GM11168 (cell line): ENCODE results near the gene PTPRN2.

ENCODE experiments used
- in situ Hi-C: fragments of 300-500 bp; cut with MboI; formaldehyde crosslinking; loops from one replicate; pipeline ENCODE4 v1.12.0; 2022; ENCODE audit warnings: low sequenced_read_pairs; ENCODE audit not compliant: unreplicated experiment

Gene PTPRN2

DNA sequence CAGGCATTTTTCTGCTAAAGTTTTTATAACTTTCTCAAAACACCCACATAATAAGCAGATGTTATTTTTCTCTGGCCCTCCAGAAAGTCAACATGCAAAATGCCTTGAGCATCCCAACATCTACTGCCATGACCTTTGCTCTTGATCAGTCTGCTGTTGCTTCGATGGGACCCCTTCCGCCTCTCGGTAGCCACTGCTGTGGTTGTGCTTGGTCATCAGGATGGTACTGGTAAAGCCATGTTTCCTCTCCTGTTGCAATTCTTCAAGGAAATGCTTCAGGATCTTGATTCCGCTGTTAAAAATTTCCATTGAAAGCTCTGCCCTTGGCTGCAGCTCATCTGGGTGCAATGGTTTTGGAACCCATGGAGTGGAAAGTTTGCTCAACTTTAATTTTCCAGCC, 717.8 kb downstream of the PTPRN2 start:
- in situ Hi-C loops: no loop called here

- in situ Hi-C loops: no loop called here
These were observed 719.8 kb downstream of the PTPRN2 start for GRCh38 chr7:157867685-157868305.

DNA sequence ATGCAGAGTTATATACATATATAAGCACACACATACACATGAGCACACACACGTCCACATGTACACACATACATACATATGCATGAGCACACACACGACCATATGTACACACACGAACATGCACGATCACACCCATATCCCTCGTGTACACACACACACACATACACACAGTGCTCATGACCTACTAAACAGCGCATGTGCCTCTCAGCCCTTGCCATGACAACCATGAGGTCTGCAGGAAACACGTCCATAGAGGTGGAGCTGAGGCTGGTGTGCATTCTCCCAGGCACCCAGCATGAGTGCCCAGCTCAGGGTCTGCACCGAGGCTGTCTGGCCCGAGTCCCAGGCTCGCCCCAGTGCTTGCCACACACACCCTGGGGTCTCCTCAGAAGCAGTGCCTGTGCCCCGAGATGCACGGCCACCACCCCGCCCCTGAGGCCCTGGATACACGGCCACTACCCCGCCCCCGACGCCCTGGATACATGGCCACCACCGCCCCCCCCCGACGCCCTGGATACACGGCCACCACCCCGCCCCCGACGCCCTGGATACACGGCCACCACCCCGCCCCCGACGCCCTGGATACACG, 721.2 kb downstream of the PTPRN2 start:
- in situ Hi-C loops: no loop called here

DNA sequence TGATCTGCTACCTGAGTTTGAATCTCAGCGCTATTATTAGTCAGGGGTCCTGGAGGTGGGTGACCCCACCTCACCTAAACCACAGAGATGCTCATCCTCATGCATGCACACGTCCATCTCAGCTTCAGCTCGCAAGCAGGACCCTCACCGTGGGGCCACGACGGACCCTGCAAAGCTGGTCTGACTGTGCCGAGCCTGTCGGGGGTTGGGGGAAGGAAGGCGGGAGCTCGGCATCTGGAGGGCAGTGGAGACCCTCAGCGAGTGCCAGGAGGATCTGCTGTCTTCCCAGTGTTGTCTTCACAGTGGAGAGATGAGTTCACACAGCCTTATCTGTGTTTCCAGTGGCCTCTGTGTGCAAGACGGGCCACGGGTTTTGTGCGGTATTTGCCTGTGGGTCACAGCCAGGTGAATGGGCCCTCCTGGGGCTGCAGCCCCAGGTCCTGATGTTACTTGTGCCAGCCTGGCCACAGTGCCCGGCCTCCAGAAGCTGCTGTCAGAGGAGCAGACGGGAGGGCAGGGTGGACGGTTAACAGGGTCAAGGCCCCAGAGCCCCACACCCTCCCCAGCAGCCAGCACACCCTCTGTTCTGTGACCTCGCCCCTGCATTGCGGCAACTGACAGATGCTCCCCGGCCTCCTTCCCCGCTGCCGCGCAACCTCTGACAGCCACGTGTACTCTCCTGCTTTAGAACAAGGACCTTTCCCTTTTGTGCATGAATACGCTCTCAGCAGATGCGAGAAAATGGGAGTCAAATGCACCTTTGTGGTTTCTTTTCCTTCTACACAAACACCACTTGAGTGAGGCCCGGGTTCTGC, 722.1 kb downstream of the PTPRN2 start:
- in situ Hi-C loops: no loop called here

GRCh38 chr7:157864911-157865310, 722.7 kb downstream of the PTPRN2 start:
- in situ Hi-C loops: no loop called here

- in situ Hi-C loops: no loop called here
These were observed 723.5 kb downstream of the PTPRN2 start for GRCh38 chr7:157863906-157864810.

DNA sequence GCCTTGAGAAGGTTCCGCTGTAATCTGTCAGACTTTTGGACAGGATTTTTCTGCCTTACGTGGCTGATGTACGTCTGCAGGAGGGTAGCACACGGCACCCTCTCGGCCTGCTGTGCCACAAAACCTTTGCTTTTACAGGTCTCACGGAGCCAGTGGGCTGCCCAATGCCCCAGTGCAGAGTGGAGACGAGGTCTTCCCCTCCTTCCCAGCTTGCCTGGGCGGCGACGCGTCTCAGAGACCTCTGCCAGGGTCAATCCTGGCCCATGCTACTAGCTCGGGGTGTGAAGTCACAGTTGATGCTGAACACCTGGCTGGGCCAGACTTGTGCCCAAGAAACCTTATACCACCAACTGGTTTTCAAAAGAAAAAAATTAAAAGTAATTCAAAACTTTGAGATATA, 724.4 kb downstream of the PTPRN2 start:
- in situ Hi-C loops: no loop called here

- in situ Hi-C loops: no loop called here
These were observed 724.9 kb downstream of the PTPRN2 start for GRCh38 chr7:157862731-157863130.

DNA sequence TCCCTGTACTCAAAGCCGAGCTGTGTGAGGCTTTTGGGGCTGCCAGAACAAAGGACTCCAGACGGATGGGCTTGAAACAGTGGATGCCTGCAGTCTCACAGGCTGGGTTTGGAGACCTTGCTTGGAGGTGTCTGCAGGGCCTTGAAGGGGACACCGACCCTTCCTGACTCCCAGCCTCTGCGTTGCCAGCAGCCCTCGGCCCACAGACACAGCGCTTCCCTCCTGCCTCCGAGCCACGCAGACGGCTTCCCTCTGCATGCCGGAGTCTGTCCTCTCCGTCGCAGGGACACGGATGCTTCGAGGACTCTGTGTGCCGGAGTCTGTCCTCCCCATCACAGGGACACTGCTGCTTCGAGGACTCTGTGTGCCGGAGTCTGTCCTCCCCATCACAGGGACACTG, 726.1 kb downstream of the PTPRN2 start:
- in situ Hi-C loops: no loop called here

DNA sequence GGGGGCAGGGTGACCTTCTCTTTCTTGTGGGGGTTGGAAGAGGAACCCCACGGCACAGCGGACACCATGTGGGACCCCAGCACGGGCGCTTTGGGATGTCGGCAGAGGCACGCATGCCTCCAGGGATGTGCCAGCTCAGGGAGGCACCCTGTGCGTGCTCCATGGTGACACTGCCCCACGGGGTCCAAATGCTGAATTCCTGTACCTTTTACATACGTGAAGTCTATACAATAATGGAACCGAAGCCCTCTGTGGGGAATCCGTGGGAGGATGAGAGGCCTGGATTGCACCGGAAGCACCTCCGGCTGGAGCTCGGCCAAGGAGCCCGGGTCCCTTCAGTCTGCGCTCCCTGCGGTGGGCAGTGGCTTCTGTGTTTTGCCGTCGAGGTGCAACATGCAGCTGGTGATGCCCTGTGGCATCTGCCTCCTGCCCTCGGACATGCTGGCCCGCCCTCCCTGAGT, 726.6 kb downstream of the PTPRN2 start:
- in situ Hi-C loops: no loop called here

DNA sequence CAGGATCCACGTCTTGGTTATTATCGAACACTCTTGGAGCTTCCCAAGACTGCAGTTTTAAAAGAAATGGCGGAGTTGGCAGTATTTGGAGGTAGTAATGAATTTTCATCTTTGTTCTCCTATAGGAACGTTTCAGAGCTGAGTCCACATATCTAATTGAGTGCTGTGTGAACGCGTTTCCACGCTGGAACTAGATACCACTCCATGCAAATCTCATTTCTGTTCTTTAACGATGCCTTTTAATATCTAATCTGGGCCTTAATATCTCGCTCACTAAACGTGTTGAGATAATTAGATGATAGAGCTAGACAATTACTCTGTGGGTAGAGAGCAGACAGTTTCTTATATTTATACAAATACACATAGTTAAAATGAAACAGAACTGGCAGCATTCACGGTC, 727.2 kb downstream of the PTPRN2 start:
- in situ Hi-C loops: no loop called here

- in situ Hi-C loops: no loop called here
These were observed 727.7 kb downstream of the PTPRN2 start for GRCh38 chr7:157859915-157860314.

- in situ Hi-C loops: no loop called here
These were observed 730.0 kb downstream of the PTPRN2 start for GRCh38 chr7:157857578-157858075.

GRCh38 chr7:157856873-157857577, 730.6 kb downstream of the PTPRN2 start:
- in situ Hi-C loops: no loop called here

DNA sequence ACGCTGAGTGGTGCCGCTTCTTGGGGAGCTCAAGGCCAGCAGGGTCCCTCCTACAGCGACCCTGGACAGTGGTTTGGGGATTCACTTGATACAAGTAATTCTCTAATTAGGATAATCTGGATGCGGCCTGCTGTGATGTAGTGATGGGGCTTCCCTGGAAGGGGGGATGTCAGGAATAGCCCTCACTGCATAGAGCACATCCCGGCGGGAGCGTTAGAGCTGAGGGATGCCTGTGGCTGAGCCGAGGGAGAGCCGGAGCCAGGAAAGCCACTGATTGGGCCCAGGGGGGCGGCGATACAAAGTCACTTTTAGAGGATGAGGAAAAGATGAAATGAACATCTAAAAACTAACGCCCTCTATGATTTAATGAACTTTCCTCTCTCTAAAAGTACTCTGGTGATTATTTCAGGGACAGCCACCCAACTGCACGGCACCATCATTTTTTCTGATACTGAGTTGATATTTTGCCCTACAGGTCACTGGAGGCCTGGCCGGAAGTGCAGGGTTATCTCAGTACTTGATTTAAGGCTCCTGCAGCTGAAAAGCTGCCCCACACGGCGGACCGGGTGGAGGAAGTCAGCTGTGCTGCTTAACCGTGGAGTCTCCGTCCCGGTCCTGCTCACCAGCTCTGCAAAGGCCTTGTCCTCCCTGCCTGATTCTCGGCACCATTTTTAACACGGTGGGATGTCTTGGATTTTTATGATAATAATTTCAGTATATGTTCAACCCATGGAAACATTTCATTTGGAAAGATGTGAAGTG, 732.0 kb downstream of the PTPRN2 start:
- in situ Hi-C loops: no loop called here

- in situ Hi-C loops: no loop called here
These were observed 732.6 kb downstream of the PTPRN2 start for GRCh38 chr7:157855016-157855415.

DNA sequence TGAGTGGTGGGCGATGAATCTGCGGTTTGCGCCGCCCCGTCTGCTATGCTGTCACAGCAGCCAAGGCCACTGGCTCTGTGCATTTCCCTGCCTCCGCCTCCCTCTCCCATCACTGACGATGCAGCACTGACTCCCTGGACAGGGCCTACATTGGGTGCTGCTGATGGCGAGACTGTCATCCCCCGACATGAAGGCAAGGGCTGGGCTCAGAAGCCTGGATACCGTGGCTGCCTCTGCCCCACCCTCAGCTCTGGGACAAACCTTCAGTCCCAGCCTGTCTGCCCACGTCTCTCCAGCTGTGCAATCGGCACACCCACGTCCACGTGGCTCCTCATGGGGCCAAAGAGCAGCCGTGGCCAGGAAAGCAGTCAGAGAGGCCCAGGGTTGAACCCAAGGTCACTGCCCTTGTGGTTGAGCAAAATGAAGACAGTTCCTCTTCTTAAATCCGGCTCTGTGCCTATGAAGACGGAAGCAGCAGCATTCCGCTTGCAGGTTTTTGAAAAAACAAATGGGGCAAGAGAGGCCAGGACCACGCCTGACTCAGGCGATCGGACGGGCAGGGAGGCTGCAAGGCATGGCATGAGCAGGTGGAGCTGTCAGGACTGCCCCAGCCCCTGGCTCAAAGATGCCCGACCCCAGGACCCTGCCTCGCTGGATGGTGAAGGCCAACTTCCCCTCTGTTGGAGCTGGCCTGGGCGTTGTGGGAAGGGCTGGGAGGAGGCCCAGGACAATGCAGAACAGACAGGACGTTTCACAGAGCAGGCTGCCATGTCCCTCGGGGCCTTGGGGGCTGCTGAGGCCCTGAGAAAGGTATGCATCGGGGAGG, 733.3 kb downstream of the PTPRN2 start:
- in situ Hi-C loops: no loop called here

- in situ Hi-C loops: no loop called here
These were observed 733.9 kb downstream of the PTPRN2 start for GRCh38 chr7:157853789-157854065.
